Esophagus muscularis mucosa (tissue), 3 donors: ENCODE results near the gene RDX.

Experiments
- POLR2A ChIP-seq: fragments of 450-650 bp; IDR thresholded peaks from one replicate; pipeline ENCODE4 v1.6.1; 2017; ENCODE audit warnings: antibody characterized with exemption, moderate library complexity, mild to moderate bottlenecking, low read depth
- TF ChIP-seq, protein P1 (sequence below), 3 experiments: fragments of 200-600 bp in 2 of 3; fragments of 450-650 bp in 1 of 3; sonication (generic) in 2 of 3; IDR thresholded peaks; one replicate each; pipeline ENCODE4 v1.5.1; 2017 to 2019; ENCODE audit warnings: antibody characterized with exemption in 3 of 3, mild to moderate bottlenecking in 2 of 3, moderate library complexity in 1 of 3

DNA sequence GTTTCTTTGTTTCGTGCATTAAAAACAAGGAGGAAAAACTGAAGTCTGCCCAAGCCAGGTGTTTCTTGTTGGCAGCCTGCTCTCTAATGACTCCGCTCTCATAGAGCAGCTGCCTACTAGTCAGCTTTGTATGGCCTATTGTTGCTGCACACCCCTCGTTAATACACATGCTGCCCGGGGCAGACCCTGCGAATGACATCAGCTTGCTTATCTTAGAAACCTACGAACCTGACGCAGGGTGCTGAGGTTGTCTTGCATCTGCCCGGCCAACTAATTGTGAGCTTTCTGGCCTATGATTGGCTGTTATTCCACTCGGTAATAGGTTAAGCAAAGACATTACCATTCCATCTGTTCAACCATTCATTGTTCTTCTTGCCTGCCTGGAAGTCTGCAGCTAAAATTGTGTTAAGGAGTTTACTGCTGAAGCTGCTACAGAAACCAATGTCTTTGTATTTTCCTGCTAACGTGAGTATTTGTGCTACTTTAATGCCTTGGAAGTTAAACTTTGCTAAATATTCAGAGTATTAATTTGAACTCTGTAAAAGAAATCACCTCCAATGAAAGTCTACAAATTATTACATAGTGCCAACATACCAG lies 165.7 kb downstream of the RDX start:
- no peak for TF ChIP-seq POLR2A
- TF ChIP-seq, protein P1, sequence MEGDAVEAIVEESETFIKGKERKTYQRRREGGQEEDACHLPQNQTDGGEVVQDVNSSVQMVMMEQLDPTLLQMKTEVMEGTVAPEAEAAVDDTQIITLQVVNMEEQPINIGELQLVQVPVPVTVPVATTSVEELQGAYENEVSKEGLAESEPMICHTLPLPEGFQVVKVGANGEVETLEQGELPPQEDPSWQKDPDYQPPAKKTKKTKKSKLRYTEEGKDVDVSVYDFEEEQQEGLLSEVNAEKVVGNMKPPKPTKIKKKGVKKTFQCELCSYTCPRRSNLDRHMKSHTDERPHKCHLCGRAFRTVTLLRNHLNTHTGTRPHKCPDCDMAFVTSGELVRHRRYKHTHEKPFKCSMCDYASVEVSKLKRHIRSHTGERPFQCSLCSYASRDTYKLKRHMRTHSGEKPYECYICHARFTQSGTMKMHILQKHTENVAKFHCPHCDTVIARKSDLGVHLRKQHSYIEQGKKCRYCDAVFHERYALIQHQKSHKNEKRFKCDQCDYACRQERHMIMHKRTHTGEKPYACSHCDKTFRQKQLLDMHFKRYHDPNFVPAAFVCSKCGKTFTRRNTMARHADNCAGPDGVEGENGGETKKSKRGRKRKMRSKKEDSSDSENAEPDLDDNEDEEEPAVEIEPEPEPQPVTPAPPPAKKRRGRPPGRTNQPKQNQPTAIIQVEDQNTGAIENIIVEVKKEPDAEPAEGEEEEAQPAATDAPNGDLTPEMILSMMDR (IDR thresholded peaks at IDR 0.05), result no peak
